Natural killer cell (primary cell): ENCODE results near the gene USP3. TPM values are rescaled to one million over a fixed set of nuclear protein-coding genes. Genes with fewer than 3 reads are reported as not detected.

Experiments
- ATAC-seq, 3 donors: fragments of 150-1000 bp in 2 of 3; fragments of 200-7000 bp in 1 of 3; cut with Tn5 transposase; 1 replicate in 1 of 3; 2 replicates in 2 of 3; pipeline ENCODE4 v1.10.0; 2021; ENCODE audit warnings: mild to moderate bottlenecking in 2 of 3, moderate library complexity in 2 of 3
- DNase-seq, 2 donors: peaks; one replicate each; pipeline versions ENCODE4 v3.0.0 to v3.0.0-alpha.2; 2013 to 2021; ENCODE audit warnings: mixed read lengths in 1 of 2
- H3K27ac ChIP-seq: one replicate; pipeline ENCODE4 v1.5.1; 2013; ENCODE audit warnings: mild to moderate bottlenecking, low read length
- H3K27me3 ChIP-seq: one replicate; pipeline ENCODE4 v1.6.1; 2013; ENCODE audit warnings: low read length; ENCODE audit not compliant: control insufficient read depth, insufficient read depth
- H3K36me3 ChIP-seq: one replicate; pipeline ENCODE4 v1.6.1; 2013; ENCODE audit warnings: low read length; ENCODE audit not compliant: control insufficient read depth, insufficient read depth
- H3K4me1 ChIP-seq: one replicate; pipeline ENCODE4 v1.6.1; 2013; ENCODE audit warnings: low read length; ENCODE audit not compliant: control insufficient read depth, insufficient read depth
- H3K4me3 ChIP-seq: one replicate; pipeline ENCODE4 v1.5.1; 2013; ENCODE audit warnings: low read length
- H3K9me3 ChIP-seq: one replicate; pipeline ENCODE4 v1.6.1; 2013; ENCODE audit warnings: low read length; ENCODE audit not compliant: control insufficient read depth, insufficient read depth
- H3K27ac Mint-ChIP-seq, 2 donors: one replicate each; pipeline ENCODE4 v1.8.0; 2022; ENCODE audit warnings: mild to moderate bottlenecking in 2 of 2, mixed read lengths in 2 of 2, moderate library complexity in 1 of 2
- H3K27me3 Mint-ChIP-seq, 2 donors: one replicate each; pipeline ENCODE4 v1.8.0; 2022; ENCODE audit warnings: low read depth in 2 of 2, mixed read lengths in 2 of 2
- H3K36me3 Mint-ChIP-seq: one replicate; pipeline ENCODE4 v1.8.0; 2022; ENCODE audit warnings: mixed read lengths
- H3K4me1 Mint-ChIP-seq, 2 donors: one replicate each; pipeline ENCODE4 v1.8.0; 2022; ENCODE audit warnings: mixed read lengths in 2 of 2
- H3K4me3 Mint-ChIP-seq: one replicate; pipeline ENCODE4 v1.8.0; 2022; ENCODE audit warnings: mild to moderate bottlenecking, moderate library complexity, mixed read lengths
- H3K9me3 Mint-ChIP-seq, 2 donors: one replicate each; pipeline ENCODE4 v1.8.0; 2022; ENCODE audit warnings: mixed read lengths in 2 of 2
- CTCF ChIP-seq: fragments of 200-600 bp; IDR thresholded peaks from one replicate; pipeline ENCODE4 v1.8.0; 2022; ENCODE audit warnings: antibody characterized with exemption
- WGBS: methylation state at CpG from one replicate; pipeline ENCODE4 v1.1.7; 2013; ENCODE audit warnings: missing lambda C conversion rate; ENCODE audit not compliant: insufficient coverage; 5-methylcytosine and 5-hydroxymethylcytosine counted together
- intact Hi-C: fragments of 100-400 bp; cut with micrococcal nuclease; formaldehyde crosslinking; loops from one replicate; pipeline ENCODE4 v1.14.2; 2022
- total RNA-seq, 4 donors: library from RNA; stranded (reverse); fragments of 120-200 nt in 1 of 4; gene quantifications; one replicate each; pipeline versions ENCODE4 v1.2.3 to v1.2.4, GENCODE V29; 2013 to 2022

USP3 gene
- total RNA-seq, 3 donors from 2014 or later (not counting 1 experiment from before 2014, with no cell fraction given), result 163 to 187 (median 169) TPM

- Histone ChIP-seq H3K36me3 (peaks cover 23% of the 10 kb centered on the region), H3K27ac (peak overlapping the region; percentile 47), H3K4me3 (no peak overlapping the region), H3K9me3 (no peaks in the 10 kb centered on the region), H3K27me3 (no peaks in the 10 kb centered on the region), H3K4me1 (peaks cover 4% of the 10 kb centered on the region)
- Mint-ChIP-seq H3K36me3 (no peaks in the 10 kb centered on the region), H3K4me3 (peak overlapping the region; percentile 64), H3K27me3 (no peaks in the 10 kb centered on the region), H3K4me1 (peaks cover 41 to 45% of the 10 kb centered on the region in 2 donors), H3K27ac (peak overlapping the region; percentile 35 to 68), H3K9me3 (no peaks in the 10 kb centered on the region)
- no peak for TF ChIP-seq CTCF
- intact Hi-C loops, result no loop called here
- no peak for DNase-seq
- ATAC-seq, result peak in 1 of 3 donors; percentile 18
- 28% methylated on average over 5 of the region's 5 CpGs for WGBS
Measured at GRCh38 chr15:63544258-63545026, 40.0 kb downstream of the USP3 start.

- DNase-seq, result no peak
- Mint-ChIP-seq H3K27ac (peak overlapping the region in 1 of 2 donors; percentile 45), H3K4me3 (no peak overlapping the region), H3K27me3 (no peaks in the 10 kb centered on the region), H3K4me1 (peaks cover 40% of the 10 kb centered on the region in 2 donors), H3K36me3 (no peaks in the 10 kb centered on the region), H3K9me3 (no peaks in the 10 kb centered on the region)
- H3K27ac ChIP-seq, result no peak overlapping the region
- ATAC-seq, result no peak
- H3K9me3 ChIP-seq, result no peaks in the 10 kb centered on the region
- H3K4me3 ChIP-seq, result no peak overlapping the region
- H3K36me3 ChIP-seq, result peaks cover 13% of the 10 kb centered on the region
- intact Hi-C loops, result no loop called here
- no peak for TF ChIP-seq CTCF
- H3K4me1 ChIP-seq, result peaks cover 2% of the 10 kb centered on the region
- H3K27me3 ChIP-seq, result no peaks in the 10 kb centered on the region
- WGBS, result 97% methylated on average over 10 of the region's 10 CpGs
Measured at GRCh38 chr15:63545520-63545919, 41.1 kb downstream of the USP3 start.

- peaks cover 2% of the 10 kb centered on the region for H3K4me1 ChIP-seq
- Mint-ChIP-seq H3K36me3 (no peaks in the 10 kb centered on the region), H3K9me3 (no peaks in the 10 kb centered on the region), H3K27ac (no peak overlapping the region), H3K4me3 (no peak overlapping the region), H3K4me1 (peaks cover 40 to 46% of the 10 kb centered on the region in 2 donors), H3K27me3 (no peaks in the 10 kb centered on the region)
- H3K4me3 ChIP-seq, result no peak overlapping the region
- H3K27ac ChIP-seq, result no peak overlapping the region
- DNase-seq (no peak), ATAC-seq (no peak)
- H3K9me3 ChIP-seq, result no peaks in the 10 kb centered on the region
- H3K36me3 ChIP-seq, result peaks cover 25% of the 10 kb centered on the region
- intact Hi-C loops, result no loop called here
- TF ChIP-seq CTCF, result no peak
- 100% methylated on average over 1 of the region's 1 CpG for WGBS
- H3K27me3 ChIP-seq, result no peaks in the 10 kb centered on the region
Measured at GRCh38 chr15:63551400-63551799, 47.0 kb downstream of the USP3 start.
